ENCODE results near the gene ECEL1.

The ECEL1 gene

DNA sequence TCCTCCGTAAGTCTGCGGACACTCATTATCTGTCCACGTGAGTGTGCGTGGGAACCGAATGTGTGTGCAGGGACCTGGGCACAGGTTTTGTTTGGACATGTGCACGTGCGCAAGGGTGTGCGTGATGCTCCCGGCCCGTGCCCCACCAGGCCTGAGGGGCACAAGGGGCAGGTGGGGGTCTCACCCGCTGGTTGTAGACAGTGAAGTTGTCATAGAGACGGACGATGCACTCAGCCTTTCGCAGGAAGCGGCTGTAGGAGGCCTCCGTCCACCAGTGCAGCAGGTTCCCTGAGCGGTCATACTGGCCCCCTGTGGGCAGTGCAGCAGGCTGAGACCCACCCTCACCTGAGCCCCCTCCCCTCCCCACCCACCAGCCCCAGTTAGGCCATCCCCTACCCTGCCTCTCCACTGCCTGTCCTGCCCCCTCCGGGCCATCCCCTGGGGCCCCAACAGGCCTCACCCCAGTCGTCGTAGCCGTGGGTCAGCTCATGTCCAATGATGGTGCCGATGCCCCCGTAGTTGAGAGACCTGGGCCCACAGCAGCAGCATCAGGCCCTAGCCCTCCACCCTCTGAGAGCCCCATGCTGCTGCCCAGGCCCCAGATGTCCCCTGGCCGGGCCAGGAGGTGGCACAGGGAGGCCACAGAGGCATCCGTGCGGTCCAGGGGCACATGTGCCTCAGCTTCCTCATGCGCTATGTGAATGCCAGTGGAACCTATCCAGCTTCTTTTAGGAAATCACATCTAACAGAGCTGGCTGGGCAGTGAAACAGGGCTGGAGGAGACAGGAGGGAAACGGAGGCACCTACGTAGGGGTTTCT lies 6.1 kb downstream of the ECEL1 start:
- H3K4me3 ChIP-seq = no peak overlapping the region
- H3K4me1 ChIP-seq = peaks cover 0 to 13% (median 8%) of the 10 kb centered on the region in 10 experiments; a peak in 10 of 20 replicates
- H3K9me3 ChIP-seq (replicated peaks in 1 of 11) = peaks cover 0 to 11% (median 7%) of the 10 kb centered on the region in 11 experiments; a peak in 11 of 22 replicates
- no peaks in the 10 kb centered on the region for H3K36me3 ChIP-seq
- TF ChIP-seq Cebpa-rat (IDR thresholded peaks at IDR 0.05) = no peak
- H3K27ac ChIP-seq = no peak overlapping the region
- peaks cover 29 to 45% (median 36%) of the 10 kb centered on the region in 11 experiments for H3K27me3 ChIP-seq
- peaks cover 0 to 58% (median 21%) of the 10 kb centered on the region in 11 experiments; a peak in 16 of 22 replicates for H4K20me1 ChIP-seq
- no peak overlapping the region for H3K9ac ChIP-seq
- no peak overlapping the region for H3K4me2 ChIP-seq

DNA sequence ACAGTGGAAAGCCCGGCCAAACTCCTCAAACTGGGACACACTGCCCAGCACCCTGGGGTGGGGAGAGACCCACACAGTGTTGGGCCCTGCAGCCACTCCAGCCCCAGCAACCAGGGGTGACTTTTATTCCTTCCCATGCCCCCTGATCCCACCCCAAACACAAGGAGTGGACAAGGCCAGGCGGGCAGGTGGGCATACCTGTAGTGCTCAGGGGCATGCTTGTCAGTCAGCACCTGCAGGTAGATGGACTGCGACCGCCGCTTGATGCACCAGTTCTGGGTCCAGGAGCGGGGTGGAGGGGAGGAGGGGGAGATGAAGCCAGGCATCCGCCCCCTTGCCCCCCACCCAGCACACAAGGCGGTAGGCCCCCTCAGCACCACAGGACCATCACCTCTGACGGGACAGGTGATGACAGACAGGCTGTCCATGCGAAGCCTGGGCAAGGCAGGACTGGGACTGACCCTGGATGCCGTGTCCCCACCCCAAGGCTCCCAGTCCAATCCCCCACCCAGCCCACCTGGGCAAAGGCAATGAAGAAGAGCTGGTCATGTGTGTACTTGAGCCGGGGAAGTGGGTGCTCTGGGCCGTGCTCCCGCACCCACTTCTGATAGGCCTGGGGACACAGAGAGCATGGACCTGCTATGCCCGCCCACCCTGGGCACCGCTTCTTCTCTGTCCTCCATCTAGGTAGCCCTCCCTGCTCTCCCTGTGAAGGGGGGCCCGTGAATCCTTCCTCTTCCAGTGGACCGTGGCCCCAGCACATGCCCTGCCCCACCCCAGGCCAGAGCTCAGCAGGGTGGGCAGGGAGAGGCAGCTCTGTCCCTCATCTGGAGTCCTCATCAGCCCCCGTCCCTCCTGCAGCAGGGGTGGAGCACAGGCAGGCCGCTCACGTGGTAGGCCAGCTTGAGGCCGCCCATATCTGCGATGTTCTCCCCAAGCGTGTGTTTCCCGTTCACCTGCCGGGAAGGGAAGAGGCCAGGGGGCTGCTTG lies 7.1 kb downstream of the ECEL1 start:
- Histone ChIP-seq H3K27ac (no peak overlapping the region), H3K4me1 (peaks cover 0 to 6% (median 4%) of the 10 kb centered on the region in 10 experiments; a peak in 7 of 20 replicates), H3K9me3 (replicated peaks in 1 of 11) (peaks cover 0 to under 1% (median 0%) of the 10 kb centered on the region in 11 experiments; a peak in 1 of 22 replicates), H3K36me3 (no peaks in the 10 kb centered on the region), H3K27me3 (peaks cover 19 to 35% (median 26%) of the 10 kb centered on the region in 11 experiments), H4K20me1 (peaks cover 0 to 48% (median 11%) of the 10 kb centered on the region in 11 experiments; a peak in 13 of 22 replicates), H3K9ac (no peak overlapping the region), H3K4me3 (no peak overlapping the region), H3K4me2 (no peak overlapping the region)
- TF ChIP-seq Cebpa-rat (IDR thresholded peaks at IDR 0.05) = no peak

DNA sequence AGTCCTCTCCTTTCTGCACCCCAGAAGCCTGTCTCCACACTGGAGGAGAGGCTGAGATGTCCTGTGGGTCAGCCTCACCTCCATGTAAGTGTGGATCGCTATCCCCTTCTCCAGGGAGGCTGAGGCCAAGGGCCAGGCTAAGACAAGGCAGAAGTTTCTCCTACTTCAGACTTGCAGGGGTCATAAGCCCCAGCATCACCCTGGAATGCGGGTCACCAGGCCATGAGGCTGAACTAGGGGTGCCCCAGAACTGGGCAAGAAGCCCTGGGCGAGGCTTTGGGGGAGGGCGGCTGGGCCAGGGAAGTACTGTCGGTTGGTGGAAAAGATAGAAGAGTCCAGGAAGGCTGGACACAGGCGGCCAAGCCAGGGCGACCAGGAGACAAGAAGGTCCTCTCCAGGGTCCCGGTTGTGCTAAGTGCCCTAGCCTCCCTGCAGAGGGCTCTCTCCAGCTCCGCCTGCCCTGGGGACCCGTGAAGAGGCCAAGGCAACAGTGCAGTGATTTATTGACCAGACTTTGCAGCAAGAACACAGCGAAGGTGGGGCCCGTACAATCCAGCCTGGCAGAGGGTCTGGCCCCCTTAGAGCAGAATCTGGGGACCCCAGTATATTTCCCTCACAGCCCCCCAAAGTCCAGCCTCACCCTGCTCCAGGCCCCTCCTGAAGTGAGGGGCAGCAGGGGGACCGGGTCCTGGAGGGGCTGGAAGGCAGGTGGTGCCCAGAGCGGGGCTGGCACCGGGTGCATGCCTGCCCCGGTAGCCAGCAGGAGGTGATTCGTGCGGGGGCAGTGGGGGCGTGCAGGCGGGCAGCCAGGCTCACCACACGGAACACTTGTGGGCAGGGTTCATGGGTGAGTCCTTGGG lies 8.1 kb downstream of the ECEL1 start:
- no peak overlapping the region for H3K9ac ChIP-seq
- H3K27me3 ChIP-seq = peaks cover 9 to 26% (median 17%) of the 10 kb centered on the region in 11 experiments
- TF ChIP-seq Cebpa-rat (IDR thresholded peaks at IDR 0.05) = no peak
- no peaks in the 10 kb centered on the region for H3K9me3 ChIP-seq (replicated peaks in 1 of 11)
- H4K20me1 ChIP-seq = peaks cover 0 to 39% (median 2%) of the 10 kb centered on the region in 11 experiments; a peak in 12 of 22 replicates
- H3K4me3 ChIP-seq = no peak overlapping the region
- no peak overlapping the region for H3K4me2 ChIP-seq
- H3K27ac ChIP-seq = no peak overlapping the region
- H3K4me1 ChIP-seq = no peaks in the 10 kb centered on the region
- H3K36me3 ChIP-seq = no peaks in the 10 kb centered on the region

GRCh38 chr2:232478571-232479340 lies 8.9 kb downstream of the ECEL1 start:
- H4K20me1 ChIP-seq = peaks cover 0 to 30% (median 0%) of the 10 kb centered on the region in 11 experiments; a peak in 6 of 22 replicates
- H3K9ac ChIP-seq = no peak overlapping the region
- H3K9me3 ChIP-seq (replicated peaks in 1 of 11) = no peaks in the 10 kb centered on the region
- no peak overlapping the region for H3K27ac ChIP-seq
- peaks cover 1 to 18% (median 9%) of the 10 kb centered on the region in 11 experiments; a peak in 18 of 22 replicates for H3K27me3 ChIP-seq
- no peaks in the 10 kb centered on the region for H3K4me1 ChIP-seq
- H3K4me3 ChIP-seq = no peak overlapping the region
- no peaks in the 10 kb centered on the region for H3K36me3 ChIP-seq
- no peak for TF ChIP-seq Cebpa-rat (IDR thresholded peaks at IDR 0.05)
- H3K4me2 ChIP-seq = no peak overlapping the region

- no peak for TF ChIP-seq Cebpa-rat (IDR thresholded peaks at IDR 0.05)
- Histone ChIP-seq H3K4me1 (no peaks in the 10 kb centered on the region), H3K4me2 (no peak overlapping the region), H3K27ac (no peak overlapping the region), H3K27me3 (peaks cover 0 to 9% (median under 1%) of the 10 kb centered on the region in 11 experiments; a peak in 4 of 22 replicates), H3K36me3 (no peaks in the 10 kb centered on the region), H3K9me3 (replicated peaks in 1 of 11) (peaks cover 0 to 6% (median 0%) of the 10 kb centered on the region in 11 experiments; a peak in 4 of 22 replicates), H4K20me1 (peaks cover 0 to 22% (median 0%) of the 10 kb centered on the region in 11 experiments; a peak in 4 of 22 replicates), H3K9ac (no peak overlapping the region), H3K4me3 (no peak overlapping the region)
Observed at GRCh38 chr2:232477751-232478510, 9.7 kb downstream of the ECEL1 start.

DNA sequence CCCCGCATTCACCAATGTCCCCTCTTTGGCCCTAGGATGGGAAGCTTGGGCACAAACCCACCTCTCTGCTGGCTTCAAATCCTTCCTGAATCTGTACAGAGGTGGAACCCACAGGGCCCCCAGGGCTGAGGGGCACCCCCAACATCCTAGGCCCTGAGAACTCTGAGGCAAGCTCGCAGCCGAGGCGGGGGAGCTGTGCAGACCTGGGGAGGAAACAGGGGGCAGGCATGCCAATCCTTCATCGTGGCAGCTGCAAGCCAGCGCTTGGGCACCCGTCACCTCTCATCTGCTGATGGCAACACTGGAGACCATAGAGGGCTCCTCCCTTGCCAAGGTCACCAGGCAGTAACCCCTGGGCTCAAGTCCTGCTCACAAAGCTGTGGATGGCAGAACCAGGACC lies 10.8 kb downstream of the ECEL1 start:
- Histone ChIP-seq H3K27me3 (peaks cover 0 to under 1% (median 0%) of the 10 kb centered on the region in 11 experiments; a peak in 1 of 22 replicates), H3K9ac (no peak overlapping the region), H3K9me3 (replicated peaks in 1 of 11) (peaks cover 0 to 16% (median 7%) of the 10 kb centered on the region in 11 experiments; a peak in 12 of 22 replicates), H3K4me1 (no peaks in the 10 kb centered on the region), H3K36me3 (no peaks in the 10 kb centered on the region), H3K4me2 (no peak overlapping the region), H3K27ac (no peak overlapping the region), H4K20me1 (peaks cover 0 to 17% (median 0%) of the 10 kb centered on the region in 11 experiments; a peak in 3 of 22 replicates), H3K4me3 (no peak overlapping the region)
- no peak for TF ChIP-seq Cebpa-rat (IDR thresholded peaks at IDR 0.05)

DNA sequence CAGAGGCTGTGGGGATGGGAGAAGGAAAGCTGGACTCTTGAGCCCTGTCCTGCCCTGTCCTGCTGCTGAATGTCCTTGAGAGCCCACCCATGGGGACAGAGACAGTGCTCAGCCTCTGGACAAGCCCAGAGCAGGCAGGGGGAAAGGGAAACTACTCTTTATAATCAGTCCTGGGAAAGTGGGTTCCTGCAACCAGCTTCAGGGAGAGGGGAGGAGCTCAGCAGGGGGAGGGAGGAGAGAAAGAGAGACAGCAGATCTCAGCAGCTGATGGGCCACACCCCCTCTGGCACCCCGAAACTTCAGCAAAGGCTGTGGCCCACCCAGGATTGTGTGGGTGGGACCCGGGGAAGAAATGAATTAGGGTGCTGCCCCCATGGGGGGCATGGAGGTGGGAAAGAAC lies 11.6 kb downstream of the ECEL1 start:
- Histone ChIP-seq H4K20me1 (peaks cover 0 to 17% (median 0%) of the 10 kb centered on the region in 11 experiments; a peak in 3 of 22 replicates), H3K36me3 (no peaks in the 10 kb centered on the region), H3K9me3 (replicated peaks in 1 of 11) (peaks cover 0 to 20% (median 7%) of the 10 kb centered on the region in 11 experiments; a peak in 12 of 22 replicates), H3K4me2 (no peak overlapping the region), H3K9ac (no peak overlapping the region), H3K4me1 (no peaks in the 10 kb centered on the region), H3K27me3 (no peaks in the 10 kb centered on the region), H3K4me3 (no peak overlapping the region), H3K27ac (no peak overlapping the region)
- TF ChIP-seq Cebpa-rat (IDR thresholded peaks at IDR 0.05) = no peak

All from BLaER1 treated with 17β-estradiol and CSF1 and Interleukin-3, amounts not matched to agents 10 nM and 100 nM (cell line).